HepG2 (cell line): ENCODE results near the gene ARMH3. TPM values are rescaled to one million over a fixed set of nuclear protein-coding genes. Genes with fewer than 3 reads are reported as not detected.
A peak's percentile ranks its signal among the peaks of the same experiment; 100 is the strongest.

Experiments used
- DNMT3B ChIP-seq: conservative IDR thresholded peaks from 2 replicates; pipeline ENCODE4 v1.6.1; 2016; ENCODE audit warnings: missing biosample characterization, control low read depth
- ELF3 ChIP-seq: IDR thresholded peaks from 2 replicates; pipeline ENCODE4 v1.6.1; 2016; ENCODE audit warnings: missing genetic modification reagents, missing compliant biosample characterization
- GABPB1 ChIP-seq: IDR thresholded peaks from 2 replicates; pipeline ENCODE4 v1.6.1; 2016; ENCODE audit warnings: mild to moderate bottlenecking, missing genetic modification reagents, moderate library complexity, missing compliant biosample characterization
- GFI1 ChIP-seq: sonication (generic); formaldehyde crosslinking; IDR thresholded peaks from 2 replicates; pipeline ENCODE4 v1.5.0; 2020; ENCODE audit warnings: missing genetic modification reagents, mild to moderate bottlenecking, borderline replicate concordance
- KLF12 ChIP-seq: sonication (generic); formaldehyde crosslinking; IDR thresholded peaks from 2 replicates; pipeline ENCODE4 v1.4.0; 2020; ENCODE audit warnings: missing genetic modification reagents, borderline replicate concordance
- KLF16 ChIP-seq, 2 experiments: sonication (generic) in 1 of 2; formaldehyde crosslinking in 1 of 2; IDR thresholded peaks; 2 replicates each; pipeline versions ENCODE4 v1.6.1 to v1.8.0; 2016 to 2023; ENCODE audit warnings: missing genetic modification reagents in 2 of 2, missing compliant biosample characterization in 1 of 2
- KLF6 ChIP-seq: IDR thresholded peaks from 2 replicates; pipeline ENCODE4 v1.8.0; 2016; ENCODE audit warnings: missing biosample characterization, missing genetic modification reagents
- RBM22 ChIP-seq: fragments of 200-400 bp; formaldehyde crosslinking; optimal IDR thresholded peaks from 2 replicates; pipeline ENCODE3; 2017; ENCODE audit warnings: mild to moderate bottlenecking, low read length, moderate library complexity
- RELA ChIP-seq: sonication (generic); formaldehyde crosslinking; IDR thresholded peaks from 2 replicates; pipeline ENCODE4 v1.4.0; 2020; ENCODE audit warnings: missing genetic modification reagents
- SOX13 ChIP-seq, 3 experiments: fragments of 450-650 bp in 1 of 3; sonication (generic) in 1 of 3; formaldehyde crosslinking in 1 of 3; IDR thresholded peaks in 2 of 3; conservative IDR thresholded peaks in 1 of 3; 2 replicates each; pipeline versions ENCODE4 v1.5.0 to v1.6.1; 2016 to 2020; ENCODE audit warnings: antibody characterized with exemption in 1 of 3, mild to moderate bottlenecking in 1 of 3, missing compliant biosample characterization in 1 of 3, missing genetic modification reagents in 1 of 3, moderate library complexity in 1 of 3
- TBX2 ChIP-seq: sonication (generic); formaldehyde crosslinking; IDR thresholded peaks from 2 replicates; pipeline ENCODE4 v1.5.0; 2020; ENCODE audit warnings: missing genetic modification reagents, mild to moderate bottlenecking, borderline replicate concordance
- ZNF18 ChIP-seq: sonication (generic); formaldehyde crosslinking; IDR thresholded peaks from 2 replicates; pipeline ENCODE4 v1.8.0; 2022; ENCODE audit warnings: mild to moderate bottlenecking, missing genetic modification reagents; ENCODE audit not compliant: insufficient replicate concordance
- ZNF331 ChIP-seq: sonication (generic); formaldehyde crosslinking; IDR thresholded peaks from 2 replicates; pipeline ENCODE4 v1.4.0; 2020; ENCODE audit warnings: missing genetic modification reagents
- ZNF567 ChIP-seq: sonication (generic); formaldehyde crosslinking; IDR thresholded peaks from 2 replicates; pipeline ENCODE4 v1.8.1; 2023; ENCODE audit warnings: mild to moderate bottlenecking, missing genetic modification reagents, borderline replicate concordance
- polyA plus RNA-seq, 8 experiments: library from polyadenylated mRNA; depleted of rRNA in 3 of 8; stranded (reverse) in 7 of 8; unstranded in 1 of 8; fragments of >200 nt; fragmentation: Illumina TruSeq in 4 of 8; extraction: Trizol in 4 of 8; gene quantifications; 2 replicates each; pipeline versions ENCODE4 v1.2.1 to v1.2.3, GENCODE V29; 2011 to 2016; ENCODE audit warnings: low read depth in 4 of 8, missing spikeins in 1 of 8, mixed read lengths in 1 of 8; ENCODE audit not compliant: insufficient read depth in 1 of 8
- total RNA-seq, 5 experiments: library from RNA; depleted of rRNA; stranded (reverse); fragments of >200 nt; fragmentation: Illumina TruSeq; extraction: Trizol; gene quantifications; 2 replicates each; pipeline ENCODE4 v1.2.3, GENCODE V29; 2016; ENCODE audit warnings: low read depth in 1 of 5
- TF ChIP-seq, protein P1 (sequence below): sonication (generic); formaldehyde crosslinking; IDR thresholded peaks from 2 replicates; pipeline ENCODE4 v1.4.0; 2020; ENCODE audit warnings: missing genetic modification reagents, borderline replicate concordance
- TF ChIP-seq, protein P2 (sequence below), 2 experiments: IDR thresholded peaks; 2 replicates each; pipeline ENCODE4 v1.6.1; 2011 to 2012; ENCODE audit warnings: low read length in 2 of 2, borderline replicate concordance in 1 of 2, low read depth in 1 of 2, mild to moderate bottlenecking in 1 of 2, moderate library complexity in 1 of 2
- TF ChIP-seq, protein P3 (sequence below): IDR thresholded peaks from 2 replicates; pipeline ENCODE4 v1.6.1; 2016; ENCODE audit warnings: missing compliant biosample characterization, missing genetic modification reagents, borderline replicate concordance

The ARMH3 gene
- total and polyA plus RNA-seq, 2 of the 13 experiments (the other 11 are each of a cell fraction or from before 2014, with no cell fraction given), result 8.4 to 16.9 TPM

DNA sequence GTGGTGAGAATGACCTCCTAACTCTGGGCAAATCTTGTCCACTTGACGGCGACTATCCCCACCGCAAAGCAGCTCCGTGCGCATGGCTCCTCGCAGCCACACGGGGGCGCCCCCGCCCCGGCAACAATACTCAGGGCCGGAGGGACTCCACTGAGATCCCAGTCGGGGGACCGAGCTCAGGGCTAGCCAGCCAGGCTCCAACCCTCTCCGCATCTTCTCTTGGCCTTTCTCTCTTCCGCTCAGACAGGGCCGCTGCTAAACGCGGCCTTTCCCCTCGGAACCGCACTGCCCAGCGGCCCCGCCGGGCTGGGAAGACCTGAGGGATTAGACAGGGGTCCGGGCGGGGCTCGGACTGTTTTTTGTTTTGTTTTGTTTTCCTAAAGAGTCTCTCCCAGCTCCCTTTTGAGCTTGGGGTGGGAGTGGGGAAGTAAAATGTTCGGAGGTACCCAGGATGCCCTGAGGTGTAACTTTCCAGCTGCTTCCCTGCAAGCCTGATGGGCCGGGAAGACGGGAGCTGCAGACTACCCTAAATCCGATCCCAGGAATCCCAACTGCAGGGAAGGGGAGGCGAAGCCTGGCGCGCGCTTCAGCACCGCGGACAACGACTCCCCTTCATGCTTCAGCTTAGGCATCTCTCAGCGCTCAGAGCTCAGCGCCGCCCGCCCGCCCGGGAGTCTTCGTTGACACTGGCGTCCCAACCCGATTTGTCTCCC is 215.1 kb downstream of the ARMH3 start (continued):
- TF ChIP-seq ZNF18 (CRISPR knock-in tag), result no peak
- TF ChIP-seq KLF16 (CRISPR knock-in tag; IDR thresholded peaks at IDR 0.05), result peak in 1 of 2 experiments; percentile 51; a peak in 1 of 4 replicates
- no peak for TF ChIP-seq DNMT3B (CRISPR knock-in tag)
- TF ChIP-seq, protein P1, sequence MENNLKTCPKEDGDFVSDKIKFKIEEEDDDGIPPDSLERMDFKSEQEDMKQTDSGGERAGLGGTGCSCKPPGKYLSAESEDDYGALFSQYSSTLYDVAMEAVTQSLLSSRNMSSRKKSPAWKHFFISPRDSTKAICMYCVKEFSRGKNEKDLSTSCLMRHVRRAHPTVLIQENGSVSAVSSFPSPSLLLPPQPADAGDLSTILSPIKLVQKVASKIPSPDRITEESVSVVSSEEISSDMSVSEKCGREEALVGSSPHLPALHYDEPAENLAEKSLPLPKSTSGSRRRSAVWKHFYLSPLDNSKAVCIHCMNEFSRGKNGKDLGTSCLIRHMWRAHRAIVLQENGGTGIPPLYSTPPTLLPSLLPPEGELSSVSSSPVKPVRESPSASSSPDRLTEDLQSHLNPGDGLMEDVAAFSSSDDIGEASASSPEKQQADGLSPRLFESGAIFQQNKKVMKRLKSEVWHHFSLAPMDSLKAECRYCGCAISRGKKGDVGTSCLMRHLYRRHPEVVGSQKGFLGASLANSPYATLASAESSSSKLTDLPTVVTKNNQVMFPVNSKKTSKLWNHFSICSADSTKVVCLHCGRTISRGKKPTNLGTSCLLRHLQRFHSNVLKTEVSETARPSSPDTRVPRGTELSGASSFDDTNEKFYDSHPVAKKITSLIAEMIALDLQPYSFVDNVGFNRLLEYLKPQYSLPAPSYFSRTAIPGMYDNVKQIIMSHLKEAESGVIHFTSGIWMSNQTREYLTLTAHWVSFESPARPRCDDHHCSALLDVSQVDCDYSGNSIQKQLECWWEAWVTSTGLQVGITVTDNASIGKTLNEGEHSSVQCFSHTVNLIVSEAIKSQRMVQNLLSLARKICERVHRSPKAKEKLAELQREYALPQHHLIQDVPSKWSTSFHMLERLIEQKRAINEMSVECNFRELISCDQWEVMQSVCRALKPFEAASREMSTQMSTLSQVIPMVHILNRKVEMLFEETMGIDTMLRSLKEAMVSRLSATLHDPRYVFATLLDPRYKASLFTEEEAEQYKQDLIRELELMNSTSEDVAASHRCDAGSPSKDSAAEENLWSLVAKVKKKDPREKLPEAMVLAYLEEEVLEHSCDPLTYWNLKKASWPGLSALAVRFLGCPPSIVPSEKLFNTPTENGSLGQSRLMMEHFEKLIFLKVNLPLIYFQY (CRISPR knock-in tag), result no peak
- no peak for TF ChIP-seq ZNF567 (CRISPR knock-in tag)
- 0 out of 2 replicates have a peak, but pooled peaks have one; percentile 9 for TF ChIP-seq ELF3 (CRISPR knock-in tag)
- TF ChIP-seq RELA (CRISPR knock-in tag), result no peak
- TF ChIP-seq SOX13 (IDR thresholded peaks at IDR 0.05), result no peak
- TF ChIP-seq SOX13 (CRISPR knock-in tag; conservative IDR thresholded peaks at IDR 0.05 in 1 of 2, IDR thresholded peaks at IDR 0.05 in 1 of 2), result 0 out of 4 replicates have a peak, but pooled peaks of 1 of the 2 experiments have one; percentile 27
- peak; percentile 73; the same call in 1 of the 2 replicates for TF ChIP-seq KLF6 (CRISPR knock-in tag)
- peak; percentile 42; the same call in 1 of the 2 replicates for TF ChIP-seq GFI1
- peak; percentile 27; the same call in 1 of the 2 replicates for TF ChIP-seq GABPB1 (CRISPR knock-in tag)
- TF ChIP-seq, protein P2, sequence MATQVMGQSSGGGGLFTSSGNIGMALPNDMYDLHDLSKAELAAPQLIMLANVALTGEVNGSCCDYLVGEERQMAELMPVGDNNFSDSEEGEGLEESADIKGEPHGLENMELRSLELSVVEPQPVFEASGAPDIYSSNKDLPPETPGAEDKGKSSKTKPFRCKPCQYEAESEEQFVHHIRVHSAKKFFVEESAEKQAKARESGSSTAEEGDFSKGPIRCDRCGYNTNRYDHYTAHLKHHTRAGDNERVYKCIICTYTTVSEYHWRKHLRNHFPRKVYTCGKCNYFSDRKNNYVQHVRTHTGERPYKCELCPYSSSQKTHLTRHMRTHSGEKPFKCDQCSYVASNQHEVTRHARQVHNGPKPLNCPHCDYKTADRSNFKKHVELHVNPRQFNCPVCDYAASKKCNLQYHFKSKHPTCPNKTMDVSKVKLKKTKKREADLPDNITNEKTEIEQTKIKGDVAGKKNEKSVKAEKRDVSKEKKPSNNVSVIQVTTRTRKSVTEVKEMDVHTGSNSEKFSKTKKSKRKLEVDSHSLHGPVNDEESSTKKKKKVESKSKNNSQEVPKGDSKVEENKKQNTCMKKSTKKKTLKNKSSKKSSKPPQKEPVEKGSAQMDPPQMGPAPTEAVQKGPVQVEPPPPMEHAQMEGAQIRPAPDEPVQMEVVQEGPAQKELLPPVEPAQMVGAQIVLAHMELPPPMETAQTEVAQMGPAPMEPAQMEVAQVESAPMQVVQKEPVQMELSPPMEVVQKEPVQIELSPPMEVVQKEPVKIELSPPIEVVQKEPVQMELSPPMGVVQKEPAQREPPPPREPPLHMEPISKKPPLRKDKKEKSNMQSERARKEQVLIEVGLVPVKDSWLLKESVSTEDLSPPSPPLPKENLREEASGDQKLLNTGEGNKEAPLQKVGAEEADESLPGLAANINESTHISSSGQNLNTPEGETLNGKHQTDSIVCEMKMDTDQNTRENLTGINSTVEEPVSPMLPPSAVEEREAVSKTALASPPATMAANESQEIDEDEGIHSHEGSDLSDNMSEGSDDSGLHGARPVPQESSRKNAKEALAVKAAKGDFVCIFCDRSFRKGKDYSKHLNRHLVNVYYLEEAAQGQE (IDR thresholded peaks at IDR 0.05; ENCODE audit: borderline replicate concordance in 1 of 2, low read depth in 1 of 2, low read length in 2 of 2), result peak; percentile 94 to 96
- TF ChIP-seq KLF12 (CRISPR knock-in tag), result no peak
- TF ChIP-seq, protein P3, sequence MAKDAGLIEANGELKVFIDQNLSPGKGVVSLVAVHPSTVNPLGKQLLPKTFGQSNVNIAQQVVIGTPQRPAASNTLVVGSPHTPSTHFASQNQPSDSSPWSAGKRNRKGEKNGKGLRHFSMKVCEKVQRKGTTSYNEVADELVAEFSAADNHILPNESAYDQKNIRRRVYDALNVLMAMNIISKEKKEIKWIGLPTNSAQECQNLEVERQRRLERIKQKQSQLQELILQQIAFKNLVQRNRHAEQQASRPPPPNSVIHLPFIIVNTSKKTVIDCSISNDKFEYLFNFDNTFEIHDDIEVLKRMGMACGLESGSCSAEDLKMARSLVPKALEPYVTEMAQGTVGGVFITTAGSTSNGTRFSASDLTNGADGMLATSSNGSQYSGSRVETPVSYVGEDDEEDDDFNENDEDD (CRISPR knock-in tag), result peak; percentile 18; the same call in 1 of the 2 replicates
- TF ChIP-seq TBX2, result 0 out of 2 replicates have a peak, but pooled peaks have one; percentile 10
- TF ChIP-seq ZNF331, result peak; percentile 44; the same call in 1 of the 2 replicates
- no peak for TF ChIP-seq RBM22
